ENCODE data around the gene ADRA2A. TPM values are rescaled to one million over a fixed set of nuclear protein-coding genes. Genes with fewer than 3 reads are reported as not detected.

Gene ADRA2A
- polyA plus RNA-seq, 6 donors from 2014 or later = not detected

- Mint-ChIP-seq H3K27ac (no peak overlapping the region), H3K4me3 (peak overlapping the region; percentile 70 to 87 (median 80)), H3K9me3 (peaks cover 0 to 12% (median 5%) of the 10 kb centered on the region in 7 donors), H3K36me3 (peaks cover 0 to 13% of the 10 kb centered on the region in 2 donors), H3K27me3 (peaks cover 65 to 89% (median 65%) of the 10 kb centered on the region in 3 donors), H3K4me1 (peaks cover 4 to 22% (median 20%) of the 10 kb centered on the region in 3 donors)
- DNase-seq (peak; percentile 10), ATAC-seq (ENCODE audit: low read depth in 2 of 2) (no peak)
These were observed 1.1 kb downstream of the ADRA2A start for GRCh38 chr10:111077785-111078504.

- peaks cover 4 to 22% (median 20%) of the 10 kb centered on the region in 3 donors for H3K4me1 Mint-ChIP-seq
- ATAC-seq (ENCODE audit: low read depth in 2 of 2) = no peak
- H3K9me3 Mint-ChIP-seq = peaks cover 0 to 10% (median 5%) of the 10 kb centered on the region in 7 donors
- peaks cover 0 to 13% of the 10 kb centered on the region in 2 donors for H3K36me3 Mint-ChIP-seq
- peak overlapping the region in 7 of 8 donors; percentile 56 to 84 (median 73) for H3K4me3 Mint-ChIP-seq
- no peak overlapping the region for H3K27ac Mint-ChIP-seq
- no peak for DNase-seq
- peaks cover 58 to 82% (median 64%) of the 10 kb centered on the region in 3 donors for H3K27me3 Mint-ChIP-seq
These were observed 1.8 kb downstream of the ADRA2A start for GRCh38 chr10:111078505-111079185.

GRCh38 chr10:111079241-111079760, 2.5 kb downstream of the ADRA2A start:
- ATAC-seq (ENCODE audit: low read depth in 2 of 2) = no peak
- DNase-seq = no peak
- Mint-ChIP-seq H3K27me3 (peaks cover 55 to 77% (median 59%) of the 10 kb centered on the region in 3 donors), H3K27ac (peak overlapping the region in 3 of 6 donors; percentile 27 to 86 (median 69)), H3K36me3 (peaks cover 0 to 13% of the 10 kb centered on the region in 2 donors), H3K4me1 (peaks cover 4 to 22% (median 20%) of the 10 kb centered on the region in 3 donors), H3K4me3 (peak overlapping the region in 7 of 8 donors; percentile 48 to 79 (median 71)), H3K9me3 (peaks cover 0 to 10% (median 5%) of the 10 kb centered on the region in 7 donors)

- Mint-ChIP-seq H3K36me3 (peaks cover 0 to 13% of the 10 kb centered on the region in 2 donors), H3K4me3 (peak overlapping the region in 7 of 8 donors; percentile 32 to 79 (median 74)), H3K4me1 (peaks cover 4 to 22% (median 20%) of the 10 kb centered on the region in 3 donors), H3K27ac (peak overlapping the region in 1 of 6 donors; percentile 86), H3K9me3 (peaks cover 0 to 11% (median 5%) of the 10 kb centered on the region in 7 donors), H3K27me3 (peaks cover 54 to 77% (median 59%) of the 10 kb centered on the region in 3 donors)
- DNase-seq (no peak), ATAC-seq (ENCODE audit: low read depth in 2 of 2) (no peak)
These were observed 3.0 kb downstream of the ADRA2A start for GRCh38 chr10:111079781-111080180.

DNA sequence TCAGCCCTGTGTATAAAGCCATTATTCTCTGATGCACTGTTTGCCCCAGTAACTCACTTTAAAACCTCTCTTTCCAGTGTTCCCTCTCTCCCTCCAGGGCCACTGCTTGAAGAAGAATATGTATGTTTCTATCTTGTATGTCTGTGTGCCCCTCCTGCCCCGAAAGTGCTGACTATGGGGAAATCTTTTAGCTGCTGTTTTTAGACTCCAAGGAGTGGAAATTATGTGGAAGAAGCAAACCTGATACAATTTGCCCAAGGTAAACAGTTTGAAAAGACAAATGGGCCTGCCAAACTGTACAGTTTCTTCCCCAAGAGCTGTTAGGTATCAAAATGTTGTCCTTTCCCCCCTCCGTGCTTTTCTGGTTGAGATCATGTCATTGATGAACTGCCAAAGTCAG, 3.4 kb downstream of the ADRA2A start:
- Mint-ChIP-seq H3K9me3 (peaks cover 0 to 13% (median 6%) of the 10 kb centered on the region in 7 donors), H3K4me1 (peaks cover 4 to 22% (median 20%) of the 10 kb centered on the region in 3 donors), H3K4me3 (peak overlapping the region in 4 of 8 donors; percentile 44 to 79 (median 61)), H3K36me3 (peaks cover 0 to 13% of the 10 kb centered on the region in 2 donors), H3K27me3 (peaks cover 51 to 77% (median 59%) of the 10 kb centered on the region in 3 donors), H3K27ac (peak overlapping the region in 1 of 6 donors; percentile 49)
- DNase-seq (no peak), ATAC-seq (ENCODE audit: low read depth in 2 of 2) (no peak)

- H3K27me3 Mint-ChIP-seq = peaks cover 41 to 65% (median 52%) of the 10 kb centered on the region in 3 donors
- no peak for ATAC-seq (ENCODE audit: low read depth in 2 of 2)
- H3K4me3 Mint-ChIP-seq = peak overlapping the region in 1 of 8 donors; percentile 70
- no peak for DNase-seq
- no peak overlapping the region for H3K27ac Mint-ChIP-seq
- peaks cover 0 to 13% of the 10 kb centered on the region in 2 donors for H3K36me3 Mint-ChIP-seq
- peaks cover 0 to 17% (median 12%) of the 10 kb centered on the region in 3 donors for H3K4me1 Mint-ChIP-seq
- peaks cover 5 to 23% (median 14%) of the 10 kb centered on the region in 7 donors for H3K9me3 Mint-ChIP-seq
These were observed 4.8 kb downstream of the ADRA2A start for GRCh38 chr10:111081595-111081994.

DNA sequence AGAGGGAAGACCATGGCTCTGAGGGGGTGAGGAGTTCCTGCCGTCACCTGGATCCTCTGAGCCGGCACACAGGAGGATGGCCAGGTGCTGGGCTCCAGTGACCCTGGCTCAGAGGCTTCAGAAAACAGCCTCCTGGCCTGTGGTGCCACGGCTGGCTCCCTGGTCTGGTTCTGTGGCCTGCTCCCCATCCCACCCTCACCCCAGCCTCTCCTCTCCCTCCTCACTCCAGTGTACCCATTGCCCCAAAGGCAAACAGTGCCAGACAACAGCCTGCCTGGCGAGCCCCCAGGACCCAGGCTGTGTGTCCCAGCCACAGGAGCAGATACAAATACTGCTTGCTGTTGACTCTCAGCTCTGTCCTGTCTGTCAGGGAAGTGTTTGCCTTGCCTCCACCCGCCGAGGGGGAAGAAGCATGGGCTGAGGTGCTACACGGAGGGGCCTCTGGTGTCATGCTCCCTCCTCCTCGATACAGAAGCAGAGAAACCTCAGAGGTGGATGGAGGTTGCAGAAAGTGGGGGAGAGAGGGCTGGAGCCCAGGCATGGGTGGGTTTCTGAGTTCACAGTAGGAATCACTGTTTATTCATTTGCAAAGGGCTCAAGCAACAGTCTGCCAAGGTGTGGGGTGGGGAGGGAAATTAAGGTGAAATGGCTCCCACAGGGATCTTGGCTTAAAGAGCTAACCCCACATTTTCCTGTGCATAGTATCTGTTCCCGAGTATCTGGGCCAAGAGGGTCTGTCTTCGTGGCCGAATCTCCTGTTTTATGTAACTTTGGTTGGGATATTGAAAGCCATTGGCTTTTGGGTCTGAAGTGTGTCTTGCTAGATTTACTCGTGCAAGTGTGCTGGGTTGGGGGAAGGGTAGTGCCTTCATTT, 5.5 kb downstream of the ADRA2A start:
- no peak for ATAC-seq (ENCODE audit: low read depth in 2 of 2)
- Mint-ChIP-seq H3K27me3 (peaks cover 41 to 61% (median 52%) of the 10 kb centered on the region in 3 donors), H3K27ac (no peak overlapping the region), H3K4me1 (peaks cover 0 to 12% (median 9%) of the 10 kb centered on the region in 3 donors), H3K9me3 (peaks cover 6 to 29% (median 17%) of the 10 kb centered on the region in 7 donors), H3K4me3 (no peak overlapping the region), H3K36me3 (peaks cover 0 to 13% of the 10 kb centered on the region in 2 donors)
- no peak for DNase-seq

GRCh38 chr10:111083222-111084095, 6.6 kb downstream of the ADRA2A start:
- peaks cover 6 to 29% (median 17%) of the 10 kb centered on the region in 7 donors for H3K9me3 Mint-ChIP-seq
- peaks cover 0 to 13% of the 10 kb centered on the region in 2 donors for H3K36me3 Mint-ChIP-seq
- H3K27me3 Mint-ChIP-seq = peaks cover 33 to 52% (median 50%) of the 10 kb centered on the region in 3 donors
- peaks cover 0 to 9% (median 8%) of the 10 kb centered on the region in 3 donors for H3K4me1 Mint-ChIP-seq
- no peak overlapping the region for H3K4me3 Mint-ChIP-seq
- DNase-seq (no peak), ATAC-seq (ENCODE audit: low read depth in 2 of 2) (no peak)
- H3K27ac Mint-ChIP-seq = peak overlapping the region in 1 of 6 donors; percentile 38

DNA sequence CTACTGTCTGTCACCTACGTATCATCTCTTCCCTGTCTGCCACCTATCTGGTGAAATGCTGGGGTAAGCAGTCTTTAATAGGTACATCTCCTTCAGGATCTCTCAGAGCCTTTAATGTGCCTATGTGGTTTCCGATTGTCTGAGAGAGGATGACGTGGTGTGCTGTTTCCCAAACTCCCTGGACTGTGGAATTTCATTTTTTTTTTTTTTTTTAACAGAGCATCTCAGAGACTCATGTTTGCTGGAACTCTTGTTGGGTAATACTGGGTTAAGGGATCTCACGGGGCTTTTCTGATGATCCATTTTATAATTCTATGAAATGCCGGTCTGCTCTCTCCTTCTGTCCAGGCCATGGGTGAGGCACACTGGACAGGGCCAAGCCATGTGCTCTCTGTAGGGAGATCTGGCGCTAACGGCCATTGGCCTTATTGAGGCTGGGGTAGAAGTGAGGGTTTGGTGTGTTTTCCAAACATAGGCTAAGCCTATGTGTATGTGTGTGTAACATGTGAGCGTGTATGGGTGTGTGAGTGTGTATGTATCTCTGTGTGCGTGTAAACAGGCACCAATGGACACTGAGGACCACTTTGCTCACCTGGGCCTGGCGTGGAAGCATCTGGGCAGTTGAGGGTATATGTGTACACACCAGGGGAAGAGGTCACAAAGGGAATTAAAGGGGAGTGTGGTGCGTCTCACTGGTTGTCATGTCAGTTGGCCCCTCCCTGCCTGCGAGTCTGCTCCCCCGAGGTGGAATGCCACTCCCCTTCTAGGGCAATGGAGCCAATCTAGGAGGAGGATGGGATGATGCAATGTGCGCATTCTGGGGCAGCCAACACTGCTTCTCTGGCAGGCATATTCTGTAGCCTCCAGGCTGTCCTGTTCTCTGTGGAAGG, 7.8 kb downstream of the ADRA2A start:
- H3K27me3 Mint-ChIP-seq = peaks cover 26 to 52% (median 49%) of the 10 kb centered on the region in 3 donors
- H3K9me3 Mint-ChIP-seq = peaks cover 3 to 25% (median 12%) of the 10 kb centered on the region in 7 donors
- H3K27ac Mint-ChIP-seq = no peak overlapping the region
- H3K4me3 Mint-ChIP-seq = no peak overlapping the region
- ATAC-seq (ENCODE audit: low read depth in 2 of 2) = no peak
- DNase-seq = no peak
- H3K36me3 Mint-ChIP-seq = peaks cover 0 to 5% of the 10 kb centered on the region in 2 donors
- H3K4me1 Mint-ChIP-seq = peaks cover 0 to 6% (median 2%) of the 10 kb centered on the region in 3 donors

DNA sequence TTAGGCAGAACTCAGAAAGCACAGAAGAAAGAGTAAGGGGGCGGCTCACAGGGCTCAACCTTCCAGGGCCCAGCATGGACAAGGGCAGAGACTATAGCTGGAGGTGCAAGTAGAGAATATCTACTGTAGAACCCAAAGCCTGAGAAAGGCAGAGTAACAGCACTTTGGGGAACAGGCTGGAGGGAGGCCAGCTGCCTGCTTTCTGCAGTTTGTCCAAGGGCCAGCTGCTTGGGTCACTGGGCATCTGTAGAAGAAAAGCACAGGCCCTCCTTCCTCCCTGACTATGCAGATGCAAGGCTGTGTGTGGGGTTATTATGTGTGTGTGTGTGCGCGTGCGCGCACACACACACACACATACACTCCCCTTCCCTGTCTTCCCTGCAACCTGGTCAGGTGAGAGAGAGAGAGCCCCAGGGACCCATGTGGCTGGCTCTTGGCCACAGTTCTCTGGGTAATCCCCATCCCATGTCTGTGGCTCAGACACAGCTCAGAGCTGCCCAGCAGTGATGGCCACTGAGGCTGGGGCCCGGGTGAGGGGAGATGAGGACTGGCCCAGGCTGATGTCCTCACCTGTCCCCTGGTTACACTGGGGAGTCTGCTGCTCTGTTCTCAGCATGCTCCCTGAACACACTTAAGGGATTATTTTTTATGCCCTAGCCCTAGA, 9.0 kb downstream of the ADRA2A start:
- Mint-ChIP-seq H3K27me3 (peaks cover 17 to 53% (median 52%) of the 10 kb centered on the region in 3 donors), H3K36me3 (no peaks in the 10 kb centered on the region), H3K27ac (no peak overlapping the region), H3K9me3 (peaks cover 3 to 20% (median 8%) of the 10 kb centered on the region in 7 donors), H3K4me1 (no peaks in the 10 kb centered on the region), H3K4me3 (no peak overlapping the region)
- ATAC-seq (ENCODE audit: low read depth in 2 of 2) = no peak
- no peak for DNase-seq
